ENCODE measurements around the gene SLC37A3. TPM values are rescaled to one million over a fixed set of nuclear protein-coding genes. Genes with fewer than 3 reads are reported as not detected.

The SLC37A3 gene
- total and polyA plus RNA-seq, 3 donors from 2014 or later = 23.8 to 67.3 (median 44.7) TPM

GRCh38 chr7:140375323-140375722 lies 23.0 kb downstream of the SLC37A3 start:
- Histone ChIP-seq H3K9me3 (no peaks in the 10 kb centered on the region), H3K4me1 (no peaks in the 10 kb centered on the region), H3K27ac (no peak overlapping the region), H3K36me3 (ENCODE audit: low read depth, missing control alignments) (no peaks in the 10 kb centered on the region), H3K4me3 (no peak overlapping the region), H3K27me3 (no peaks in the 10 kb centered on the region)
- intact Hi-C loops (cut with DNase I; ENCODE audit: low total_unique reads) = no loop called here
- no peak for DNase-seq
- 95 to 96% methylated on average over 9 of the region's 9 CpGs for WGBS, 2 donors
- TF ChIP-seq CTCF (IDR thresholded peaks at IDR 0.05) (no peak), POLR2A (IDR thresholded peaks at IDR 0.05) (no peak)

DNA sequence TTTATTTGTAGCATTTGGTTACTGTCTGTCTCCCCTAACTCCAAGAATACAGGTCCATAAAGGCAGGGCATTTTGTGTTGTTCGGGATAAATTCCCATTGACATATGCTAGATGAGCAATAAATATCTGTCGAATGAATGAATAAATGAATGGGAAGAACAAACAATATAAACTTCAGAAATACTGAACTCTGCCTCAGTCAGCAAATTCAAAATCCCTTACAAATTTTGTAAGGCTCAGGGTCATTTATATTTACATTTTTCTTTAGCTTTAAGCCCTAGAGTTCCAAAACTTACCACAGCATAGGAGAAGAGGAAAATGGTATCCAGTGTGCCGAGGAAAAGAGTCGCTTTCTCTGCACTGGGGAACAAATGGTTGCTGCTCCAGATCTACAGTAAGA lies 29.0 kb downstream of the SLC37A3 start:
- intact Hi-C loops (cut with DNase I; ENCODE audit: low total_unique reads) = no loop called here
- no peaks in the 10 kb centered on the region for H3K27me3 ChIP-seq
- 90 to 96% methylated on average over 4 of the region's 4 CpGs for WGBS, 2 donors
- H3K9me3 ChIP-seq = no peaks in the 10 kb centered on the region
- H3K36me3 ChIP-seq (ENCODE audit: low read depth, missing control alignments) = no peaks in the 10 kb centered on the region
- no peak overlapping the region for H3K4me3 ChIP-seq
- H3K4me1 ChIP-seq = no peaks in the 10 kb centered on the region
- no peak overlapping the region for H3K27ac ChIP-seq
- DNase-seq = no peak
- TF ChIP-seq POLR2A (IDR thresholded peaks at IDR 0.05) (no peak), CTCF (IDR thresholded peaks at IDR 0.05) (no peak)

DNA sequence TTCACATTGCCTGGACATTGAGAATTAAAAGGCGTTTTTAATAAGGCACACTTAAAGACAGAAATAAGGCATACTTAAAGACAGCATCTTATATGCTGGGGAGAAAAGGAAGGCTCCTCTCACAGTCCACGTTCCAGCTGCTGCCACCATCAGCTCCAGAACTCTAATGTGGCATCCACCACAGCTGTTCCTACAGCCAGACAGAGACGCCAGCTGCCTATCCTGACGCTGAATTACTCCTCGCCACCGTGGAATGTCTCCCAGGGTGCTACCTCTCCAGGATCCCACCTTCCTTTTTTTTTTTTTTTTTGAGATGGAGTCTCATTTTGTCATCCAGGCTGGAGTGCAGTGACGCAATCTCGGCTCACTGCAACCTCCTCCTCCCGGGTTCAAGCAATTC lies 30.8 kb downstream of the SLC37A3 start:
- intact Hi-C loops (cut with DNase I; ENCODE audit: low total_unique reads) = no loop called here
- DNase-seq = no peak
- WGBS, 2 donors = 88 to 91% methylated on average over 9 of the region's 9 CpGs

DNA sequence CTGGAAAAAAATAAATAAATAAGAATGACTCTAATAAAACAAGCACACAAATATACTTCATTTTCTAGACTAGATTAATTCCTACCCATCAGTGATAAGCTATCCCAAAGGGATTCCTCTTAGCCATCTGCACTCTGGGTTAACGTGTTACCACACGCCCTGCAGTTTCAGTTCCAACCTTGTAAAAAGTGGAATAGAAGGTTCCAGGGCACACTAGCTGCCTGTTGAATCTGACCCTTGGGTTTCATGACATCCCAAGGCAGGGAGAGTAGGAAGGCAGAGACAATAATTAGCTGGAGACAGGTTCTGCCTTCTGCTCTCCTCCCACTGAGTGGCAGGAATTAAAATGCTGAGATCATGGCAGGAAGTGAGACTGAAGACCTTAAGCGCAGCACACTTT lies 33.5 kb downstream of the SLC37A3 start:
- H3K36me3 ChIP-seq (ENCODE audit: low read depth, missing control alignments) = no peaks in the 10 kb centered on the region
- TF ChIP-seq POLR2A (IDR thresholded peaks at IDR 0.05) (no peak), CTCF (IDR thresholded peaks at IDR 0.05) (no peak)
- no peaks in the 10 kb centered on the region for H3K4me1 ChIP-seq
- no peak for DNase-seq
- no peak overlapping the region for H3K4me3 ChIP-seq
- 69 to 78% methylated on average over 3 of the region's 3 CpGs for WGBS, 2 donors
- H3K27ac ChIP-seq = no peak overlapping the region
- intact Hi-C loops (cut with DNase I; ENCODE audit: low total_unique reads) = no loop called here
- no peaks in the 10 kb centered on the region for H3K27me3 ChIP-seq
- no peaks in the 10 kb centered on the region for H3K9me3 ChIP-seq

More for the DNA sequence above, 30.8 kb downstream of the SLC37A3 start:
- no peaks in the 10 kb centered on the region for H3K9me3 ChIP-seq
- H3K27ac ChIP-seq = no peak overlapping the region
- H3K27me3 ChIP-seq = no peaks in the 10 kb centered on the region
- no peak overlapping the region for H3K4me3 ChIP-seq
- no peaks in the 10 kb centered on the region for H3K36me3 ChIP-seq (ENCODE audit: low read depth, missing control alignments)
- no peaks in the 10 kb centered on the region for H3K4me1 ChIP-seq
- TF ChIP-seq CTCF (IDR thresholded peaks at IDR 0.05) (no peak), POLR2A (IDR thresholded peaks at IDR 0.05) (no peak)

GRCh38 chr7:140360697-140361229 lies 37.6 kb downstream of the SLC37A3 start:
- Histone ChIP-seq H3K36me3 (ENCODE audit: low read depth, missing control alignments) (no peaks in the 10 kb centered on the region), H3K4me1 (no peaks in the 10 kb centered on the region), H3K27me3 (no peaks in the 10 kb centered on the region), H3K4me3 (no peak overlapping the region), H3K27ac (no peak overlapping the region), H3K9me3 (no peaks in the 10 kb centered on the region)
- no peak for TF ChIP-seq POLR2A (IDR thresholded peaks at IDR 0.05)
- intact Hi-C loops (cut with DNase I; ENCODE audit: low total_unique reads) = no loop called here
- 66 to 81% methylated on average over 6 of the region's 6 CpGs for WGBS, 2 donors
- DNase-seq = no peak
